Measurements from ENCODE around the gene DLGAP4. TPM values are rescaled to one million over a fixed set of nuclear protein-coding genes. Genes with fewer than 3 reads are reported as not detected.

DLGAP4 gene
- polyA plus RNA-seq, 2 of the 4 experiments (the other 2 are of a cell fraction): 11.9 to 36.7 TPM

- DNase-seq (ENCODE audit: low read depth in 1 of 2, low spot score in 1 of 2): no peak
- Histone ChIP-seq H3K4me3 (no peak overlapping the region), H3K4me2 (no peak overlapping the region), H3K4me1 (no peaks in the 10 kb centered on the region), H3K27ac (no peak overlapping the region), H3K9me3 (no peaks in the 10 kb centered on the region)
- no peak for FAIRE-seq
- TF ChIP-seq ATOH8 (CRISPR knock-in tag; IDR thresholded peaks at IDR 0.05; ENCODE audit: low read depth): no peak
- no peak for TF ChIP-seq FOSB (CRISPR knock-in tag; IDR thresholded peaks at IDR 0.05)
- no peak; a peak in 1 of 6 replicates for ATAC-seq
- ChIA-PET POLR2A (no interaction called here), CTCF (interaction anchor here (1.0 to 6.1 kb wide), 2 partner anchors 9 to 157 kb away, joined by 3 to 29 read pairs; no protein-coding TSS in a partner anchor)
- 47% methylated on average over 10 of the region's 10 CpGs for WGBS (ENCODE audit: missing lambda C conversion rate)
These were observed 24.3 kb upstream of the DLGAP4 start for GRCh38 chr20:36281785-36282380.

GRCh38 chr20:36284751-36285150 lies 21.4 kb upstream of the DLGAP4 start:
- Histone ChIP-seq H3K4me2 (no peak overlapping the region), H3K4me3 (no peak overlapping the region), H3K4me1 (no peaks in the 10 kb centered on the region), H3K27ac (no peak overlapping the region), H3K9me3 (peaks cover 5% of the 10 kb centered on the region; the same call in 1 of the 3 replicates)
- no peak for DNase-seq (ENCODE audit: low read depth in 1 of 2, low spot score in 1 of 2)
- 42% methylated on average over 5 of the region's 5 CpGs for WGBS (ENCODE audit: missing lambda C conversion rate)
- TF ChIP-seq EHMT2 (IDR thresholded peaks at IDR 0.05; ENCODE audit: low read depth) (no peak), MAX (IDR thresholded peaks at IDR 0.05) (no peak), CBX8 (IDR thresholded peaks at IDR 0.05) (no peak), CBX2 (IDR thresholded peaks at IDR 0.05; ENCODE audit: borderline replicate concordance, low read depth) (no peak), FOXS1 (CRISPR knock-in tag; IDR thresholded peaks at IDR 0.05) (no peak), NFE2L2 (conservative IDR thresholded peaks at IDR 0.05; ENCODE audit: low read length) (no peak), POLR2AphosphoS2 (conservative IDR thresholded peaks at IDR 0.05; ENCODE audit: low read length) (no peak), EHF (CRISPR knock-in tag; IDR thresholded peaks at IDR 0.05) (no peak)
- ATAC-seq: no peak
- ChIA-PET CTCF (interaction anchor here (0.6 kb wide), 1 partner anchor 11 kb away, joined by 4 read pairs; no protein-coding TSS in a partner anchor), POLR2A (no interaction called here)
- no peak for FAIRE-seq

GRCh38 chr20:36285746-36286447 lies 20.2 kb upstream of the DLGAP4 start:
- no peak for TF ChIP-seq CHD4 (IDR thresholded peaks at IDR 0.05; ENCODE audit: borderline replicate concordance)
- no peak for TF ChIP-seq HMGXB4 (CRISPR knock-in tag; IDR thresholded peaks at IDR 0.05; ENCODE audit: borderline replicate concordance)
- no peak for TF ChIP-seq JUN (IDR thresholded peaks at IDR 0.05)
- TF ChIP-seq CHD2 (IDR thresholded peaks at IDR 0.05; ENCODE audit: low read length, partially characterized antibody): no peak
- no peak for TF ChIP-seq FOSL2 (IDR thresholded peaks at IDR 0.05)
- TF ChIP-seq FOSL2 (CRISPR knock-in tag; IDR thresholded peaks at IDR 0.05): no peak
- no peak for TF ChIP-seq JUNB (IDR thresholded peaks at IDR 0.05)
- no peak for TF ChIP-seq FOSB (CRISPR knock-in tag; IDR thresholded peaks at IDR 0.05)
- TF ChIP-seq EP300 (IDR thresholded peaks at IDR 0.05): no peak
- TF ChIP-seq MYC (IDR thresholded peaks at IDR 0.05; ENCODE audit: borderline replicate concordance, low read length): no peak
- no peak for TF ChIP-seq PBX3 (IDR thresholded peaks at IDR 0.05)
- TF ChIP-seq ATOH8 (CRISPR knock-in tag; IDR thresholded peaks at IDR 0.05; ENCODE audit: low read depth): no peak
- no peak for TF ChIP-seq RCOR1 (IDR thresholded peaks at IDR 0.05; ENCODE audit: low read depth, low read length)
- no peak for TF ChIP-seq E2F6 (IDR thresholded peaks at IDR 0.05; ENCODE audit: borderline replicate concordance, low read depth)
- TF ChIP-seq BHLHE40 (IDR thresholded peaks at IDR 0.05; ENCODE audit: low read depth, low read length): no peak
- TF ChIP-seq CBX8 (IDR thresholded peaks at IDR 0.05): no peak
- TF ChIP-seq PHF8 (IDR thresholded peaks at IDR 0.05; ENCODE audit: borderline replicate concordance, low read depth): no peak
- no peak for TF ChIP-seq KDM1A (IDR thresholded peaks at IDR 0.05; ENCODE audit: low read depth)
- no peak for TF ChIP-seq ZSCAN20 (CRISPR knock-in tag; IDR thresholded peaks at IDR 0.05)
- no peaks in the 10 kb centered on the region for H3K4me1 ChIP-seq
- WGBS (ENCODE audit: missing lambda C conversion rate): 43% methylated on average over 11 of the region's 11 CpGs
- H3K4me3 ChIP-seq: no peak overlapping the region
- ATAC-seq (no peak), DNase-seq (ENCODE audit: low read depth in 1 of 2, low spot score in 1 of 2) (no peak), FAIRE-seq (no peak)
- CTCF ChIA-PET: interaction anchor here (1.3 kb wide), 1 partner anchor 12 kb away, joined by 3 read pairs; no protein-coding TSS in a partner anchor
- H3K9me3 ChIP-seq: peaks cover 5% of the 10 kb centered on the region; the same call in 1 of the 3 replicates
- no peak overlapping the region for H3K4me2 ChIP-seq
- POLR2A ChIA-PET: no interaction called here
- H3K27ac ChIP-seq: no peak overlapping the region
